ENCODE results near the gene MAP1LC3C. TPM values are rescaled to one million over a fixed set of nuclear protein-coding genes. Genes with fewer than 3 reads are reported as not detected.

Gene MAP1LC3C
- total RNA-seq, 1 experiment from 2014 or later, result 3.3 TPM

DNA sequence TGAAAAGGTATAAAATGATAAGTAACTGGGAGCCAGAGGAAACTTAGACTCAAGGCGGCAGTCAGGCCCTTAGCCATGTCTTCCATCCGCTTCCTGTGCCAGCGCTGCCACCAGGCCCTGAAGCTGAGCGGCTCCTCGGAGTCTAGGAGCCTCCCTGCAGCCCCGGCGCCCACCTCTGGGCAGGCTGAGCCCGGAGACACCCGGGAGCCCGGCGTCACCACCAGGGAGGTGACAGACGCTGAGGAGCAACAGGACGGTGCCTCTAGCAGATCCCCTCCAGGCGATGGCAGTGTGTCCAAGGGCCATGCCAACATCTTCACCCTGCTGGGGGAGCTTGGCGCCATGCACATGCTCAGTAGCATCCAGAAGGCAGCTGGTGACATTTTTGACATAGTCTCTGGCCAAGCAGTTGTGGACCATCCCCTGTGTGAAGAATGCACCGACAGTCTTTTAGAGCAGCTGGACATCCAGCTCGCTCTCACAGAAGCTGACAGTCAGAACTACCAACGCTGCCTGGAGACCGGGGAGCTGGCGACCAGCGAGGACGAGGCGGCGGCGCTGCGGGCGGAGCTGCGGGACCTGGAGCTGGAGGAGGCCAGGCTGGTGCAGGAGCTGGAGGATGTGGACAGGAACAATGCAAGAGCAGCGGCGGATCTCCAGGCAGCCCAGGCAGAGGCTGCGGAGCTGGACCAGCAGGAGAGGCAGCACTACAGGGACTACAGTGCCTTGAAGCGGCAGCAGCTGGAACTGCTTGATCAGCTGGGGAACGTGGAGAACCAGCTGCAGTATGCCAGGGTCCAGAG is 41.0 kb downstream of the MAP1LC3C start, which contains the start of gene BECN2:
Gene BECN2, plus strand, starts transcription at position 76 of the 803 bp plus-strand sequence. Its CDS starts 0 bp downstream, at position 76.
- Histone ChIP-seq H3K4me3 (no peak within 1 kb of the TSS), H3K27me3 (no peaks in the 10 kb centered on the region), H3K9me3 (no peaks in the 10 kb centered on the region), H3K36me3 (no peaks in the 10 kb centered on the region)
- DNase-seq, result no peak

DNA sequence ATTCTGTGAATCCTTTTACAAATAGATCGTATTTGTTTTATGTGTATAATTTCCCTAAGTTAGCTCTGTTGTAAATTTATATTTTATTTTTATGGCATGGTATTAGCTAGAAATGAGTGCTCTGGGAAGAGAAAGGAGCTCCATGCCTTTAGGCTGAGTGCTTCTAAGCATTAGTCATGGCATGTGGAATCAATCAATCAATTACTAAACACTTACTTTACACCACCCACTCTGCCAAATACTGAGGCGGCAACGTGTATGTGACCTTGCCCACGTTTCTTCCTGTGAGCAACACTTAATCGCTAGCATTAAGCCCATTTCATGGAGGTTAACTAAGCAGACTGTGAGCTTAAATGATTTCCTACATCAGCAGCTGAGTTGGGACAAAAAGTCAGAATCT is 48.5 kb downstream of the MAP1LC3C start:
- Histone ChIP-seq H3K27me3 (no peaks in the 10 kb centered on the region), H3K36me3 (no peaks in the 10 kb centered on the region), H3K9me3 (no peaks in the 10 kb centered on the region), H3K4me3 (no peak overlapping the region)
- DNase-seq, result peak; percentile 83

DNA sequence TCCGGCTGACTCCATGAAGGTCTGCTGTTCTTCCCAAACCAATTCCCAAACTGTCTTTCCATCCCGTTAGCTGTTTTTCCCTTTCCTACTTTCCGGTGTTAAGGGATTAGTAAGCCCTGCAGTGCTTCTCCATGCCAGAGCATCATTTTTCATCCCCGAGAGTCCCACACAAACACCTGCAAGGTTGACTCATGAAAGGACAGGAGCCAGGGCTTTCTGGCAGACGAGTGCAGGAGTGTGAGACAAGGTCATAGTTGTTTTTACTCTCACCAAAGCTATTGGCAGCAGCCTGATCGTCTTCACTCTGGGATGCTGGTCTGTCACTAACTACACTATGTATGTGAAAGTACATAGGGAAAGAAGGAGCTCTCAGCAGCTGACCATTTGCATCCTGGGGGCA is 51.5 kb downstream of the MAP1LC3C start:
- Histone ChIP-seq H3K27me3 (no peaks in the 10 kb centered on the region), H3K36me3 (no peaks in the 10 kb centered on the region), H3K4me3 (no peak overlapping the region), H3K9me3 (no peaks in the 10 kb centered on the region)
- DNase-seq, result no peak

Other genes starting within 250 kb of the MAP1LC3C start
- gene EXO1, start 150.9 kb downstream of the MAP1LC3C start, total RNA-seq (2014; rRNA removed; shearing (Covaris generic); ENCODE audit: low replicate concordance), result 28.5 and 40.7 TPM in 2 replicates
- gene BECN2, start 41.3 kb downstream of the MAP1LC3C start, total RNA-seq (2014; rRNA removed; shearing (Covaris generic); ENCODE audit: low replicate concordance), result not detected in 2 replicates